Spinal cord (tissue), 10 donors: ENCODE measurements around the gene SLC16A11. TPM values are rescaled to one million over a fixed set of nuclear protein-coding genes. Genes with fewer than 3 reads are reported as not detected.
"Not testable (repeated sequence)": the region's sequence is repeated elsewhere in the genome, so short reads cannot be mapped to it uniquely, and the experiment has no call there.

Experiments used
- DNase-seq, 6 donors: peaks; one replicate each; pipeline versions ENCODE4 v3.0.0 to v3.0.0-alpha.2; 2013 to 2015; ENCODE audit warnings: low spot score in 6 of 6, low read depth in 4 of 6
- H3K27ac ChIP-seq: one replicate; pipeline ENCODE4 v1.5.1; 2013; ENCODE audit warnings: low read depth, low read length, control low read depth
- H3K27me3 ChIP-seq: one replicate; pipeline ENCODE4 v1.6.1; 2013; ENCODE audit warnings: low read length; ENCODE audit not compliant: control insufficient read depth, insufficient read depth
- H3K36me3 ChIP-seq: one replicate; pipeline ENCODE4 v1.6.1; 2013; ENCODE audit warnings: low read length; ENCODE audit not compliant: control insufficient read depth, insufficient read depth
- H3K4me1 ChIP-seq: one replicate; pipeline ENCODE4 v1.6.1; 2013; ENCODE audit warnings: low read length; ENCODE audit not compliant: control insufficient read depth, insufficient read depth
- H3K4me3 ChIP-seq: one replicate; pipeline ENCODE4 v1.5.1; 2013; ENCODE audit warnings: low read depth, low read length, control low read depth
- H3K9me3 ChIP-seq: one replicate; pipeline ENCODE4 v1.6.1; 2013; ENCODE audit warnings: low read length; ENCODE audit not compliant: control insufficient read depth, insufficient read depth
- WGBS: methylation state at CpG from one replicate; pipeline ENCODE4 v1.1.5; 2013; ENCODE audit warnings: missing lambda C conversion rate; ENCODE audit not compliant: insufficient coverage; 5-methylcytosine and 5-hydroxymethylcytosine counted together
- polyA plus RNA-seq, 2 donors: library from polyadenylated mRNA; unstranded; fragments of 120-200 nt; gene quantifications; one replicate each; pipeline ENCODE4 v1.2.1, GENCODE V29; 2013; ENCODE audit not compliant: insufficient read length in 2 of 2
- total RNA-seq, 2 donors: library from RNA; depleted of rRNA in 1 of 2; stranded (reverse); fragments of 120-200 nt in 1 of 2; fragments of >200 nt in 1 of 2; gene quantifications; one replicate each; pipeline versions ENCODE4 v1.2.3 to v1.2.4, GENCODE V29; 2013 to 2014
- donor health status: healthy.

SLC16A11 gene
- total and polyA plus RNA-seq, 4 donors: 0.20 to 2.5 (median 0.74) TPM

GRCh38 chr17:7063518-7064094 lies 19.7 kb upstream of the SLC16A11 start:
- WGBS: 76% methylated on average over 2 of the region's 6 CpGs
- peaks cover 4% of the 10 kb centered on the region for H3K4me1 ChIP-seq
- H3K27me3 ChIP-seq: no peaks in the 10 kb centered on the region
- no peaks in the 10 kb centered on the region for H3K36me3 ChIP-seq
- H3K9me3 ChIP-seq: peaks cover 2% of the 10 kb centered on the region
- no peak overlapping the region for H3K4me3 ChIP-seq
- DNase-seq: no peak
- no peak overlapping the region for H3K27ac ChIP-seq

GRCh38 chr17:7060165-7060891 lies 16.4 kb upstream of the SLC16A11 start:
- peaks cover 4% of the 10 kb centered on the region for H3K4me1 ChIP-seq
- H3K9me3 ChIP-seq: no peaks in the 10 kb centered on the region
- no peaks in the 10 kb centered on the region for H3K36me3 ChIP-seq
- DNase-seq: peak in 1 of 6 donors; percentile 48
- no peaks in the 10 kb centered on the region for H3K27me3 ChIP-seq
- no peak overlapping the region for H3K4me3 ChIP-seq
- H3K27ac ChIP-seq: no peak overlapping the region
- WGBS: 43% methylated on average over 3 of the region's 6 CpGs

DNA sequence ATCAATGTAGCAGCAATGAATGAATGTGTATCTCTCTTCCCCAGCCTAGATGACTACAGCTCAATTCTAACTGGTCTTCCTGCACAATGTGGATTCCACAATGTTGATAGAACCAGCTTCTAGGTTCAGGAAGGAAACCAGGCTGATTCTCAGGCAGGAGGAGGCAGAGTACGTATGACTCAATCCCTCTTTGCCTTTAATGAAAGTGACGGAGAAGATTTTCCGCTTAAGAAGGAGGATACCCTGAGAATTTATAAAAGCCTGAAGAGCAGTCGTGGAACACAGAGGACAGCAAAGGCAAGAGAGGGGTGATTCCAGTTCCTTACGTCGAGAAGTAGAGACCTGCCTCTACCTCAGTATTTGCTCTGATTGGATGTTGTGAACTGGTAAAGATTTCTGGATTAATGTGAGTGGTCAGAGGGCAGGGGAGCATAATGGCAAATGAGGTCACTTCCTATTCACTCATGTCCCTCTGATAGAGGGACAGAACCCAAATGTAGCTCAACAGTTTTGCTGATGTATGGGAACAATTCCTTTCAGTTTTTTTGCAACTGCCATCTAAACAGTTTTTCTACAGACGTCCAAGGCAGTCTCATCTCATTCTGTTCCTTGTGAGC lies 15.0 kb upstream of the SLC16A11 start:
- 76% methylated on average over 5 of the region's 7 CpGs for WGBS

GRCh38 chr17:7056386-7056785 lies 12.5 kb upstream of the SLC16A11 start:
- no CpG with 5 or more reads among the region's 4 CpGs for WGBS
- no peaks in the 10 kb centered on the region for H3K9me3 ChIP-seq
- H3K27ac ChIP-seq: no peak overlapping the region
- no peaks in the 10 kb centered on the region for H3K27me3 ChIP-seq
- no peaks in the 10 kb centered on the region for H3K4me1 ChIP-seq
- DNase-seq: no peak
- H3K4me3 ChIP-seq: no peak overlapping the region
- no peaks in the 10 kb centered on the region for H3K36me3 ChIP-seq

More for the DNA sequence above, 15.0 kb upstream of the SLC16A11 start:
- DNase-seq: no peak
- Histone ChIP-seq H3K36me3 (no peaks in the 10 kb centered on the region), H3K27ac (no peak overlapping the region), H3K4me3 (no peak overlapping the region), H3K27me3 (no peaks in the 10 kb centered on the region), H3K9me3 (no peaks in the 10 kb centered on the region), H3K4me1 (peaks cover 4% of the 10 kb centered on the region)

DNA sequence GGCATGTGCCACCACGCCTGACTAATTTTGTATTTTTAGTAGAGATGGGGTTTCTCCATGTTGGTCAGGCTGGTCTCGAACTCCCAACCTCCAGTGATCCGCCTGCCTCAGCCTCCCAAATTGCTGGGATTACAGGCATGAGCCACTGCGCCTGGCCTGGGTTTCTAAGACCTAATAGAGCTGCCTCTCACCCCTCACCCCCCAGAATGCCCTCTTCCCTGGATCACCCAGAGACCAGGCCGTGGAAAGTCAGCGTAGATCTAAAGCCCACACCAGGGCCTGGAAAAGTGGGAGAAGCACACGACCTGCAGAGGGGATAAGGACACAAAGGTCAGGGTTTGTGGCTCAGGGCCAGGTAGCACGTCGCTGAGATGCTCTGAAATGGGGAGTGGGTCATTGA lies 6.7 kb upstream of the SLC16A11 start:
- not testable (repeated sequence) for H3K36me3 ChIP-seq, H3K4me3 ChIP-seq, DNase-seq, H3K27ac ChIP-seq, H3K9me3 ChIP-seq
- WGBS: 89% methylated on average over 7 of the region's 9 CpGs
- Histone ChIP-seq H3K27me3 (peaks cover 16% of the 10 kb centered on the region), H3K4me1 (peaks cover 13% of the 10 kb centered on the region)

GRCh38 chr17:7048968-7049367 lies 5.1 kb upstream of the SLC16A11 start:
- H3K4me1 ChIP-seq: peaks cover 15% of the 10 kb centered on the region
- H3K9me3 ChIP-seq: no peaks in the 10 kb centered on the region
- H3K36me3 ChIP-seq: no peaks in the 10 kb centered on the region
- no peak overlapping the region for H3K27ac ChIP-seq
- no peak overlapping the region for H3K4me3 ChIP-seq
- no peak for DNase-seq
- peaks cover 30% of the 10 kb centered on the region for H3K27me3 ChIP-seq
- 86% methylated on average over 5 of the region's 6 CpGs for WGBS

DNA sequence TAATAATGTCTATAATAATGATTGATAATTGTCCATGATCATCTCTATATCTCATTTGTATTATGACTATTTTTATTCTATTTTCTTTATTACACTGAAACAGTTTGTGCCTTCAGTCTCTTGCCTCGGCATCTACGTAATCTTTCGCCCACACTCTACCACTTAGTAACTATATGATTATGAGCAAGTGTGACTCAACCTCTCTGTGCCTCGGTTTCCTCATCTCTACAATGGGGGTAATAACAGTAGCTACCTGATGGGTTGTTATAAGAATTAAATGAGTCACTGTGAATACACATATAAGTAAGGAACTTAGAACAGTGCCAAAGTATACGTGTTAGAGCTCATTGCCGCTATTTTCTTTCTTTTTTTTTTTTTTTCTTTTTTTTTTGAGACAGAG lies 3.7 kb upstream of the SLC16A11 start:
- Histone ChIP-seq H3K36me3 (no peaks in the 10 kb centered on the region), H3K27me3 (peaks cover 44% of the 10 kb centered on the region), H3K4me1 (peaks cover 29% of the 10 kb centered on the region), H3K9me3 (no peaks in the 10 kb centered on the region), H3K27ac (no peak overlapping the region), H3K4me3 (no peak overlapping the region)
- WGBS: no CpG with 5 or more reads among the region's 6 CpGs
- DNase-seq: no peak

- Histone ChIP-seq H3K4me1 (peaks cover 36% of the 10 kb centered on the region), H3K27me3 (peaks cover 51% of the 10 kb centered on the region)
- not testable (repeated sequence) for H3K36me3 ChIP-seq, H3K4me3 ChIP-seq, H3K27ac ChIP-seq, H3K9me3 ChIP-seq
- peak in 1 of 6 donors; percentile 32 for DNase-seq
- WGBS: 15% methylated on average over 20 of the region's 26 CpGs
Observed at GRCh38 chr17:7046725-7047397, 3.0 kb upstream of the SLC16A11 start.

DNA sequence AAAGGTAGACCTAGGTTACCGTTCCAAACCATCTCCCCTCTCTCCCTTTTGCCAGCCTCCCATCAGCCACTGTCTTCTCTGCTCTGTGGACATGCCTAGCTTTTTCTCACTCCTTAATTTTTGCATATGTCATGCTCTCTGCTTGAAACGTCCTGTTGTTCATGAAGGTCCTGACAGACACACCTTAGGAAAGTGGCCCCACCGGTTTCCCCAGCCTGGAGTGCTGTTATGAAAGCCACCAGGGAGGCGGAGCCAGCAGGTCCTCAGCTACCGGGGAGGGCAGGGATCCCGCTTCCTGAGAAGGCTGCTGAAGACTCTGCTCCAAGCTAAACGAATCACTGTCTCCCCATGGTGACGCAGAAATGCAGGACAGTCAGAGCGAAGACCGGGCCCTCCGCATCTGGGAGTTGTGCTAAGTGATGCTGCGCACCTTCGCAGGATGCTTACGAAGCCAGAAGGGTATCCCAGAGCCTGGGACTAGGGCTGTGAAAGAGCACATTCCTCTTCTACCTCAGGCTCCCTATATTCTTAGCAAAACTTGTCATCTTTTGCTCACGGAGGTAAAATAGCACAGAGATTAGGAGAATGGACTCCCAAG lies 2.3 kb upstream of the SLC16A11 start:
- DNase-seq: peak in 1 of 6 donors; percentile 57
- H3K27me3 ChIP-seq: peaks cover 53% of the 10 kb centered on the region
- peaks cover 40% of the 10 kb centered on the region for H3K4me1 ChIP-seq
- no peaks in the 10 kb centered on the region for H3K36me3 ChIP-seq
- H3K4me3 ChIP-seq: peak overlapping the region; percentile 7
- H3K9me3 ChIP-seq: no peaks in the 10 kb centered on the region
- WGBS: 5% methylated on average over 13 of the region's 15 CpGs
- H3K27ac ChIP-seq: no peak overlapping the region
